OCI-LY1 (cell line): ENCODE results near the gene UNC13D.

Experiments used
- H2AFZ ChIP-seq: fragments of 200-600 bp; sonication (generic), shearing (Covaris generic); 2 replicates; pipeline ENCODE4 v1.6.0; 2014; ENCODE audit warnings: antibody characterized with exemption, mild to moderate bottlenecking, low read length
- H3F3A ChIP-seq: fragments of 200-600 bp; sonication (generic), shearing (Covaris generic); 2 replicates; pipeline ENCODE4 v1.6.0; 2014; ENCODE audit warnings: mild to moderate bottlenecking, antibody characterized with exemption, low read length, moderate library complexity; ENCODE audit not compliant: insufficient read depth
- H3K27ac ChIP-seq: fragments of 200-600 bp; sonication (generic); 2 replicates; pipeline ENCODE4 v1.5.1; 2014; ENCODE audit warnings: low read length, mixed run types, mild to moderate bottlenecking, low read depth; ENCODE audit not compliant: poor library complexity, severe bottlenecking
- H3K27me3 ChIP-seq: fragments of 200-600 bp; sonication (generic); 2 replicates; pipeline ENCODE4 v1.6.0; 2014; ENCODE audit warnings: antibody characterized with exemption, mild to moderate bottlenecking, low read length, moderate library complexity; ENCODE audit not compliant: insufficient read depth
- H3K36me3 ChIP-seq: fragments of 200-600 bp; sonication (generic); 2 replicates; pipeline ENCODE4 v1.6.1; 2014; ENCODE audit warnings: mild to moderate bottlenecking, antibody characterized with exemption, low read length, moderate library complexity, mixed read lengths; ENCODE audit not compliant: insufficient read depth
- H3K4me1 ChIP-seq: fragments of 200-600 bp; sonication (generic); 2 replicates; pipeline ENCODE4 v1.5.1; 2014; ENCODE audit warnings: mild to moderate bottlenecking, low read length, moderate library complexity; ENCODE audit not compliant: insufficient read depth, severe bottlenecking
- H3K4me2 ChIP-seq: fragments of 200-600 bp; sonication (generic), shearing (Covaris generic); 2 replicates; pipeline ENCODE4 v1.6.1; 2014; ENCODE audit warnings: low read length
- H3K4me3 ChIP-seq: fragments of 200-600 bp; sonication (generic); 2 replicates; pipeline ENCODE4 v1.5.1; 2014; ENCODE audit warnings: low read length, low read depth, mild to moderate bottlenecking, mixed read lengths; ENCODE audit not compliant: poor library complexity, severe bottlenecking
- H3K79me2 ChIP-seq: fragments of 200-600 bp; shearing (Covaris generic); 2 replicates; pipeline ENCODE4 v1.6.1; 2016; ENCODE audit warnings: mixed run types, low read length, mixed read lengths; ENCODE audit not compliant: insufficient read depth
- H3K9ac ChIP-seq: fragments of 200-600 bp; sonication (generic), shearing (Covaris generic); 2 replicates; pipeline ENCODE4 v1.6.1; 2014; ENCODE audit warnings: mild to moderate bottlenecking, low read length, mixed read lengths
- H3K9me2 ChIP-seq: fragments of 200-600 bp; sonication (generic), shearing (Covaris generic); 2 replicates; pipeline ENCODE4 v1.6.1; 2014; ENCODE audit warnings: low read depth, mild to moderate bottlenecking, low read length, mixed read lengths
- H3K9me3 ChIP-seq: fragments of 200-600 bp; shearing (Covaris generic); 2 replicates; pipeline ENCODE4 v1.6.1; 2014; ENCODE audit warnings: low read length, mixed read lengths
- H4K20me1 ChIP-seq: fragments of 200-600 bp; sonication (generic), shearing (Covaris generic); 2 replicates; pipeline ENCODE4 v1.6.0; 2016; ENCODE audit warnings: mild to moderate bottlenecking, low read length; ENCODE audit not compliant: insufficient read depth
- CTCF ChIP-seq: fragments of 200-600 bp; sonication (generic), shearing (Covaris generic); IDR thresholded peaks from 2 replicates; pipeline ENCODE4 v1.5.1; 2017; ENCODE audit warnings: mild to moderate bottlenecking, antibody characterized with exemption, low read length, moderate library complexity, mixed read lengths
- EZH2 ChIP-seq: fragments of 200-600 bp; sonication (generic), shearing (Covaris generic); IDR thresholded peaks from 2 replicates; pipeline ENCODE4 v1.8.0; 2017; ENCODE audit warnings: borderline replicate concordance, mixed run types, mild to moderate bottlenecking, antibody characterized with exemption, low read length, moderate library complexity, mixed read lengths

The UNC13D gene

GRCh38 chr17:75824666-75825065 lies 19.5 kb downstream of the UNC13D start:
- no peaks in the 10 kb centered on the region for H3F3A ChIP-seq
- H3K4me2 ChIP-seq = no peak overlapping the region
- no peak overlapping the region for H3K9ac ChIP-seq
- no peak overlapping the region for H2AFZ ChIP-seq
- no peak overlapping the region for H3K27ac ChIP-seq
- TF ChIP-seq EZH2 (no peak), CTCF (no peak)
- H3K79me2 ChIP-seq = no peaks in the 10 kb centered on the region
- no peaks in the 10 kb centered on the region for H3K9me3 ChIP-seq
- H4K20me1 ChIP-seq = no peaks in the 10 kb centered on the region
- H3K27me3 ChIP-seq = no peaks in the 10 kb centered on the region
- H3K4me3 ChIP-seq = no peak overlapping the region
- H3K36me3 ChIP-seq = peaks cover 67% of the 10 kb centered on the region
- no peaks in the 10 kb centered on the region for H3K9me2 ChIP-seq
- peaks cover 40% of the 10 kb centered on the region for H3K4me1 ChIP-seq

DNA sequence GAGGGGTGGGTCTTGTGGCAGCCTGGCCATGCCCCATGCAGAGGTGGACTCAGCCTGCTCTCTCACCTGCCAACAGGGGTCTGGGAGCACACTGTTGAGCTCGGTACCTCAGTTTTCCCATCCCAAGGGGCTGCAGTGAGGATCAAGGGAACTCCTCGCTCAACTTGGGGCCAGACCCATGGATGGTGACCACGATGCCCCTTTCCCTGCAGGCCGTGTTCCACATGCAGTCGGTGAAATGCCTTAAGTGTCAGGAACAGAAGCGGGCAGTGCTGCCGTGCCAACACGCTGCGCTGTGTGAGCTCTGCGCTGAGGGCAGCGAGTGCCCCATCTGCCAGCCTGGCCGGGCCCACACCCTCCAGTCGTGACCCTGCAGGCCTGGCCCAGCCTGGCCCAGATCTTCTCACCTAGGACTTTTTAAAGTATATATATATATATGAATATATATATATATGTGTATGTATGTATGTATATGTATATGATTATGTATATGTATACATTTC lies 20.1 kb downstream of the UNC13D start:
- no peak overlapping the region for H2AFZ ChIP-seq
- no peaks in the 10 kb centered on the region for H3K79me2 ChIP-seq
- no peaks in the 10 kb centered on the region for H3K9me2 ChIP-seq
- TF ChIP-seq CTCF (no peak), EZH2 (no peak)
- H3F3A ChIP-seq = no peaks in the 10 kb centered on the region
- H3K9me3 ChIP-seq = no peaks in the 10 kb centered on the region
- no peak overlapping the region for H3K4me3 ChIP-seq
- peaks cover 72% of the 10 kb centered on the region for H3K36me3 ChIP-seq
- H4K20me1 ChIP-seq = no peaks in the 10 kb centered on the region
- peaks cover 40% of the 10 kb centered on the region for H3K4me1 ChIP-seq
- no peaks in the 10 kb centered on the region for H3K27me3 ChIP-seq
- H3K27ac ChIP-seq = no peak overlapping the region
- no peak overlapping the region for H3K4me2 ChIP-seq
- no peak overlapping the region for H3K9ac ChIP-seq

GRCh38 chr17:75823257-75824041 lies 20.8 kb downstream of the UNC13D start:
- no peaks in the 10 kb centered on the region for H3K9me3 ChIP-seq
- peaks cover 79% of the 10 kb centered on the region for H3K36me3 ChIP-seq
- no peak overlapping the region for H3K9ac ChIP-seq
- no peaks in the 10 kb centered on the region for H3K27me3 ChIP-seq
- no peak overlapping the region for H3K4me2 ChIP-seq
- H2AFZ ChIP-seq = no peak overlapping the region
- no peaks in the 10 kb centered on the region for H4K20me1 ChIP-seq
- no peak for TF ChIP-seq EZH2
- TF ChIP-seq CTCF = no peak
- no peaks in the 10 kb centered on the region for H3K79me2 ChIP-seq
- H3K4me3 ChIP-seq = no peak overlapping the region
- H3K9me2 ChIP-seq = no peaks in the 10 kb centered on the region
- no peaks in the 10 kb centered on the region for H3F3A ChIP-seq
- no peak overlapping the region for H3K27ac ChIP-seq
- peaks cover 35% of the 10 kb centered on the region for H3K4me1 ChIP-seq
